NCI-H510A treated with DMSO at 0.1 percent for 48 hours (cell line): ENCODE data around the gene RIMS4.
"Not testable (repeated sequence)": the region's sequence is repeated elsewhere in the genome, so short reads cannot be mapped to it uniquely, and the experiment has no call there.

ENCODE experiments used
- DNase-seq: peaks from one replicate; lab custom pipeline; 2025; lab: John Stamatoyannopoulos, UW

Gene RIMS4

DNA sequence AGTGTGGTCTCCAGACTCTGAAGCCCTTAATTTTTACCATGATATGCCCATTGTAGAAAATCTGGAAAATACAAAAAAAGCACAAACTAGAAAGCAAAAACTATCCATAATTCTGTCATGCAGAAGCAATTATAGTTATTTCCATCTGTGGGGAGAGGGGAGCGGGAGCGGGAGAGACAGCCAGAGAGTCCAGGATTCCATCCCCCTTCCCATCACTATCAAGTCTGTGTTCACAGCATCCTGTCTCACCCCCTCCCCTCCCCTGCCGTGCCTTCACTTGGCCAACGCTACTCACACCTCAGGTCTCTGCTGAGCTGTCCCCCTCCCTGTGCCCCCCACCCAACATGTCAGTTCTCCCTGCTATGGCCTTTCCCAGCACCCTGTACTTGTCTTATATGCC lies 14.5 kb downstream of the RIMS4 start:
- DNase-seq = no peak

GRCh38 chr20:44792796-44793195 lies 17.6 kb downstream of the RIMS4 start:
- DNase-seq = no peak

- no peak for DNase-seq
These were observed 19.5 kb downstream of the RIMS4 start for GRCh38 chr20:44790638-44791393.

GRCh38 chr20:44788706-44789456 lies 21.5 kb downstream of the RIMS4 start:
- no peak for DNase-seq

DNA sequence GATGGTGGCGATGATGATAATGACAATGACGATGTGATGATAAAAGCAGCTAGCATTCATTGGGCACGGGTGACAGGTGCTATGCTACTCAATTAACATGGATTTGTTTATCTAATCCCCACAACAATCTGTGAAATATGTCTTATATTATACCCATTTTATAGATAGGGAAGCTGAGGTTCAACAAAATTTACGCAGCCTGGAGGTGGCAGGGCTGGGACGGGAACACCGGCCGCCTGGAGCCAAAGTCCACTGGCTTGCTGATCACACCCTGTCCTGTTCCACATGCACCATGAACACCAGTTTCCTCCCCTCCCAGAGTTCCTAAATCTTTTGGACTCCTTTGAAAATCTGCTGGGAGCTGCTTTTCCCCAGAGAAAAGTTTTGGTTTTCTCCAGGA lies 23.0 kb downstream of the RIMS4 start:
- no peak for DNase-seq

DNA sequence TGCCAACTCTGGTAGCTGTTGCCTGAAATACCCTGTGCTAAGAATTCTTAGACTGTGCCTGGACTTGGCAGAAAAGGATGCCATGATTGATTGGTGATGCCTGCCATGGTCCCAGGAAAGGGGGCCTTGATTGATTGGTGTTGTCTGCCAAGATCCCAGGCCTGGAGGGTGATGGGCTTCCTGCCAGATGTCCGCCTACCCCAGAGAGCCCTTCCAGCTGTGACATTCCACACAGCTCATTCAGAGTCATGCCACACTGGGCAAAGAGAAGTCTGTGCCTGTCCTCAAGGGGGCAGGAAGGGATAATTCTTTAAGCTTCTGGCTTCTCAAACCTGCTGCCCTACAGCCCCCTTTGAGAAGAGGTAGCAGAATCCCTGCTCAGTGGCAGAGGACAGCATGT lies 24.6 kb downstream of the RIMS4 start:
- DNase-seq = no peak

GRCh38 chr20:44784688-44785087 lies 25.7 kb downstream of the RIMS4 start:
- DNase-seq = no peak

- no peak for DNase-seq
These were observed 28.6 kb downstream of the RIMS4 start for GRCh38 chr20:44781791-44782190.

DNA sequence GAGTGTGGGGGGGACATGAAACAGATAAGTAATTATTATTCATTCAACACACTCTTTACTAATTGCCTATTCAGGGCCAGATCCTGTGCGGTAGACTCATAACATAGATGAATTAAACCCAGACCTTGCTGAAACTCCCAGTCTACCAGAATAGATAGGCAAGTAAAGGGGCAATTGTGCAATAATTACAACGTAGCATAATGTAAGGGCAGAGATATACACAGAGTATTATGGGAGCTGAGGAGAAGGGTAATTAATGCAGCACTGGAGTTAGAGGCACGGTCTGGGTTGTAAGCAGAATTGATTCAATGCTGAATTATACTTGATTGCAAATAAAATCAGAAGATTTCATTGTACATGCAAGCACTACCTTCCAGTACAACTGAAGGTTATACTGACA lies 29.2 kb downstream of the RIMS4 start:
- DNase-seq = no peak

- no peak for DNase-seq
These were observed 30.1 kb downstream of the RIMS4 start for GRCh38 chr20:44780226-44780625.

DNA sequence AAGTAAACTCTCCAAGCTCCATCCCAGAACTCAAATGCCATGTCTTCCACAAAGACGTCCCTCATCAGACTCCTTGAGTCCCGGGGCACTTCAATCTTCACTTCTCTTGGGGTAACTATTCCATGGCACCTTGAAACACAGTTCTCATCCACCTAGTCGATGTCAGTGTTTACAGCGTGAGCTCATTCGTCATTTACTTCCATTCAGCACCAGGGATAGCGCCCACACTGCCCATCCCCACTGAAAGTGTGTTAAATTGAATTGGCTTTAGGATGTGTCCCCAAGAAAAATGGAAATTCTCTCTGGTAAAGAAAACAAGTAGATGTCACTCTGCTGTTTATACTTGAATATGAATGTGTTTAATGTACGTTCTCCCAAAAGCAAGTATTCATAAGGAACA lies 33.4 kb downstream of the RIMS4 start:
- DNase-seq = no peak

DNA sequence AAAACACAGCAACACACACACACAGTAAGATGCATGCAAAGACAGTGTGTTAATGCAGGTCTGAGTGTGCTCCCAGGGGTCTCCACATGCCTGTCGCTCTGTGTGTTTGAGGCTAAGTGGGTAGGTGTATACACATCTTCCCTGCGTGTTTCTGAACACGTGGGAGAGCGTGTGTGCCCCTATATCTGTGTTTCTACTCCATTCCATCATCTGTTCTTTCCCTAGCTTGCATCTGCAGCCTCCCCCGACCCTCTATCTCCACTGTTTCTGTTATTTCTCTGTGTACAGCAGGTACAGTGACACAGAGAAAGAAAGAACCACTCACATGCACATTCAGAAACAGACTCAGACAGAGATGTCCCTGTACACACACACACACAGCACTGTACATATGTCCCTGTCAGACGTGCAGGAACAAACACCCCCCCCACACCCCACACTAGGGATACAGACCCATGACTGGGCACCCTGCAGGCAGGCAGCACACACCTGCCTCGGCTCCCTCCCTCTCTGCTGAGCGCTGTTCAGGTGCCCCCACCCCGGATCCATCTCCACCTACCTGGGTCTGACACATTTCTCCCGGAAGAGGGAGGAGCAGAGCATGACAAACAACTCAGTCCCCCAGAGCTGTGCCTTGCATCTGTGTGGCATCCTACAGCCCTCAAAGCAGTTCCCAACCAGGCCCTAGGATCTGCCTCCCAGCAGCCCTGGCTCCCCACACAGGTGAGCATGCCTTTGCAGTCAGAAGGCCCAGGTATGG lies 37.1 kb downstream of the RIMS4 start:
- no peak for DNase-seq

- DNase-seq = no peak
These were observed 37.7 kb downstream of the RIMS4 start for GRCh38 chr20:44772636-44773035.

DNA sequence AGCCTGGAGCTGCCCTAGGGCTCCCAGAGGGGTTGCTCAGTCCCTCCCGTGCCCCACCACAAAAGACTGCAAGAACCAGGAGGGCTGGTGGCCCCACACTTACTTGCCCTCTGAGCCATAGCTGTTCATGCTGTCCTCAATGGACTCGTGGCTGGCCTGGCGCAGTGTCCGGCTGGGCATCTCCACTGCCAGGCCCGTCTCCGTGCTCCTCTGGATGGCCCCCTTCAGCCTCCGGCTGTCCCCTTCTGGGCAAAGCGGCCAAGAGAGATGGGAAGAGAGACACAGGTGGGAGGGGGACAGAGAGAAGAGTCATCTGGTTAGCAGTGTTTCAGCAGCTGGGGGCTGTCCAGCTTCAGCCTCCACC lies 39.2 kb downstream of the RIMS4 start:
- no peak for DNase-seq

GRCh38 chr20:44770484-44771171 lies 39.7 kb downstream of the RIMS4 start:
- no peak for DNase-seq

DNA sequence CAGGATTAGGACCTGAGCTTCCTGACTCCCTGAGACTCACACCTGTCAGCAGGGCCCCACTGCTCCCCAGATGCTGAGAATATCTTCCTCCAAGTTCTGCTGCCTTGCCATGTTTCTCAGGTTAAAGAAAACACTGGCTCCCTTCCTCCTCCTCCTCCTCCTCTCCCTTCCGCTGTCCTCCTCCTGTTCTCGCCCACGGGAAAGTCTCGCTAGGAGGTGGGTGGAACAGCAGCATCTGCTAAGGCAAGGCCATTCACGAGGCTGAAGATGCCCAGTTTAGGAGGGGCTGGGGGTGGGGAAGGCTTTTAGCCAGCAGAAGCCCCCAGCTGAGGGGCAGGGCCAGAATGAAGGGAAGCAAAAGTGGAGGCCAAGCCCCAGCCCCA lies 40.9 kb downstream of the RIMS4 start:
- no peak for DNase-seq

DNA sequence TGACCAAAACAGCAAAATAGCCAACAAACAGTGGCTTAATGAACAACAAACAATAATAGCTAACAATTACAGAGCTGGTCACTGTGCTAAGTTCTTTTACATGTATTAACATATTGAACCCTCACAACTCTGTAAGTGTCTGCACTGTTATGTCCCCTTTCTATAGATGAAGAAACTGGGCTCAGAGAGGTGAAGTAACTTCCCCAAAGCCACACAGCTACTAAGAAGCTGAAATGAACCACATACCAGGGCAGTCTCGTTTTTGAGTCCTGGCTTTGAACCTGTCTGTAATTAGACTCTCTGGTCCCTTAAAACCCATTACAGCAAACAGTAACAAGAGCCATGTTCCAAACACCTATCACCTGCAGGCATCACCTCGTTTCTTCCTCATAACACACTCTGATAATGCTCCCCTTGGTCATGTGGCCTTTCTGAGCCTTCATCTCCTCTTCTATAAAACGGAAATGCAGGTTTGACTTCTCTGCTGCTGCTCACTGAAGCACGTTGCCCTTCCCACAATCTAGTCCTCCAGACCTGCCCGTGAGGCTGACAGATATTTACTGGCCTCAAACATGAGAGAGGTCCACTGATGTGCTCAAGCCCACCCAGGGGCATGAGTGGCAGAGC lies 41.4 kb downstream of the RIMS4 start:
- no peak for DNase-seq

- DNase-seq = no peak
These were observed 42.1 kb downstream of the RIMS4 start for GRCh38 chr20:44768256-44768655.

GRCh38 chr20:44765701-44766347 lies 44.5 kb downstream of the RIMS4 start:
- DNase-seq = no peak

GRCh38 chr20:44765091-44765490 lies 45.3 kb downstream of the RIMS4 start:
- no peak for DNase-seq

DNA sequence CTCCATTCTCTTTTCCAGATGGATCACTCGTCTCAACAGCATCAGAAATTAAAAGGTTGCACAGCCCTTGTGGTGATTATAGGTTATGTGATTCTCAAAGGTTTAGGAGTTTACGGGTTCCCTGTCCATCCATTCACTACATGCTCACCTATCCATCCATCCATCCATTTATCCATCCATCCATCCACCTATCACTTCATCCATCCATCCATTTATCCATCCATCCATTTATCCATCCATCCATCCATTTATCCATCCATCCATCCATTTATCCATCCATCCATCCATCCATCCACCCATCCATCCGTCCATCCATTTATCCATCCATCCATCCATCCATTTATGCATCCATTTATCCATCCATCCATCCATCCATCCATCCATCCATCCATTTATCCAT lies 46.5 kb downstream of the RIMS4 start:
- not testable (repeated sequence) for DNase-seq
